B cell (primary cell): Measurements from ENCODE around the gene ESR1. TPM values are rescaled to one million over a fixed set of nuclear protein-coding genes. Genes with fewer than 3 reads are reported as not detected.

Experiments used
- ATAC-seq: fragments of 200-7000 bp; cut with Tn5 transposase; one replicate; pipeline ENCODE4 v1.10.0; 2021; ENCODE audit warnings: low read depth, mild to moderate bottlenecking, moderate number of reproducible peaks, moderate library complexity
- CTCF ChIA-PET: fragments of 350-600 bp; sonication (Branson Sonifier 250); formaldehyde crosslinking; loops from one replicate; lab custom pipeline; 2021; ENCODE audit warnings: antibody characterized with exemption, inconsistent platforms; lab: Charles Lee
- POLR2A ChIA-PET: fragments of 350-600 bp; sonication (Branson Sonifier 250); formaldehyde crosslinking; loops from one replicate; lab custom pipeline; 2021; ENCODE audit warnings: antibody characterized with exemption; lab: Charles Lee
- DNase-seq: peaks from one replicate; pipeline ENCODE4 v3.0.0; 2013
- H2AFZ ChIP-seq: 2 replicates; pipeline ENCODE4 v1.6.1; 2012; ENCODE audit warnings: mild to moderate bottlenecking, low read depth, low read length; ENCODE audit not compliant: insufficient read depth, poor library complexity, severe bottlenecking
- H3K27ac ChIP-seq, 2 donors: 1 replicate in 1 of 2; 2 replicates in 1 of 2; pipeline ENCODE4 v1.5.1; 2012 to 2013; ENCODE audit warnings: low read length in 2 of 2, mild to moderate bottlenecking in 2 of 2, moderate library complexity in 1 of 2
- H3K27me3 ChIP-seq, 4 experiments: fragments of 200-600 bp in 1 of 4; sonication (generic) in 1 of 4; replicated peaks in 1 of 4; 1 replicate in 2 of 4; 2 replicates in 2 of 4; pipeline versions ENCODE4 v1.6.1 to v1.7.0; 2013 to 2016; ENCODE audit warnings: low read length in 3 of 4, mild to moderate bottlenecking in 2 of 4, mixed read lengths in 1 of 4, moderate library complexity in 1 of 4; ENCODE audit not compliant: insufficient read depth in 4 of 4, control insufficient read depth in 3 of 4; ENCODE audit errors: control extremely low read depth in 1 of 4
- H3K36me3 ChIP-seq, 2 experiments: replicated peaks in 1 of 2; 1 replicate in 1 of 2; 2 replicates in 1 of 2; pipeline versions ENCODE4 v1.6.1 to v1.7.1; 2013; ENCODE audit warnings: low read length in 1 of 2; ENCODE audit not compliant: insufficient read depth in 2 of 2, control insufficient read depth in 1 of 2; ENCODE audit errors: control extremely low read depth in 1 of 2, extremely low read depth in 1 of 2
- H3K4me1 ChIP-seq, 2 donors: fragments of 200-600 bp in 1 of 2; sonication (generic) in 1 of 2; 1 replicate in 1 of 2; 2 replicates in 1 of 2; pipeline versions ENCODE4 v1.5.1 to v1.6.1; 2013 to 2017; ENCODE audit warnings: low read length in 2 of 2; ENCODE audit not compliant: control insufficient read depth in 2 of 2, insufficient read depth in 2 of 2
- H3K4me2 ChIP-seq: replicated peaks from 2 replicates; pipeline ENCODE3; 2012; ENCODE audit warnings: mild to moderate bottlenecking, low read depth, low read length; ENCODE audit not compliant: poor library complexity, severe bottlenecking
- H3K4me3 ChIP-seq, 5 experiments: fragments of 200-600 bp in 1 of 5; sonication (generic) in 1 of 5; 1 replicate in 3 of 5; 2 replicates in 2 of 5; pipeline versions ENCODE4 v1.5.1 to v1.7.0; 2011 to 2016; ENCODE audit warnings: low read length in 4 of 5, mild to moderate bottlenecking in 4 of 5, low read depth in 2 of 5, control low read depth in 1 of 5, moderate library complexity in 1 of 5; ENCODE audit not compliant: insufficient read depth in 1 of 5; ENCODE audit errors: control extremely low read depth in 1 of 5, extremely low read depth in 1 of 5
- H3K79me2 ChIP-seq: fragments of 200-600 bp; sonication (generic); one replicate; pipeline ENCODE4 v1.6.0; 2016; ENCODE audit warnings: low read length; ENCODE audit not compliant: control insufficient read depth, insufficient read depth
- H3K9ac ChIP-seq: fragments of 200-600 bp; sonication (generic); 2 replicates; pipeline ENCODE4 v1.6.1; 2017; ENCODE audit warnings: mild to moderate bottlenecking, low read length, moderate library complexity
- H3K9me3 ChIP-seq, 3 donors: one replicate each; pipeline versions ENCODE4 v1.6.1 to v1.7.1; 2013; ENCODE audit warnings: low read length in 2 of 3; ENCODE audit not compliant: control insufficient read depth in 2 of 3, insufficient read depth in 1 of 3; ENCODE audit errors: control extremely low read depth in 1 of 3
- H4K20me1 ChIP-seq: 2 replicates; pipeline ENCODE4 v1.6.0; 2012; ENCODE audit warnings: mild to moderate bottlenecking, low read length; ENCODE audit not compliant: insufficient read depth, control insufficient read depth, poor library complexity, severe bottlenecking
- H3K27ac Mint-ChIP-seq: one replicate; pipeline ENCODE4 v1.8.0; 2021; ENCODE audit warnings: mixed read lengths
- H3K27me3 Mint-ChIP-seq: one replicate; pipeline ENCODE4 v1.8.0; 2021; ENCODE audit warnings: mixed read lengths
- H3K4me1 Mint-ChIP-seq: one replicate; pipeline ENCODE4 v1.8.0; 2021; ENCODE audit warnings: mixed read lengths
- H3K4me3 Mint-ChIP-seq: one replicate; pipeline ENCODE4 v1.8.0; 2021; ENCODE audit warnings: mixed read lengths
- H3K9me3 Mint-ChIP-seq: one replicate; pipeline ENCODE4 v1.8.0; 2022; ENCODE audit warnings: mixed read lengths; ENCODE audit not compliant: insufficient read depth
- EZH2 ChIP-seq: IDR thresholded peaks from 2 replicates; pipeline ENCODE4 v1.6.1; 2012; ENCODE audit warnings: borderline replicate concordance, low read depth, mild to moderate bottlenecking, moderate library complexity, low read length; ENCODE audit not compliant: insufficient read depth, poor library complexity, severe bottlenecking
- WGBS: methylation state at CpG from one replicate; pipeline ENCODE4 v1.1.5; 2013; ENCODE audit warnings: missing lambda C conversion rate; ENCODE audit not compliant: insufficient coverage; 5-methylcytosine and 5-hydroxymethylcytosine counted together
- intact Hi-C: fragments of 100-400 bp; cut with micrococcal nuclease; formaldehyde crosslinking; loops from one replicate; pipeline ENCODE4 v1.10.0; 2022
- polyA plus RNA-seq: library from polyadenylated mRNA; depleted of rRNA; stranded (reverse); fragments of >200 nt; gene quantifications from 2 replicates; pipeline ENCODE4 v1.2.3, GENCODE V29; 2012
- total RNA-seq, 2 donors: library from RNA; stranded (reverse); fragments of 120-200 nt in 1 of 2; gene quantifications; 1 replicate in 1 of 2; 2 replicates in 1 of 2; pipeline versions ENCODE4 v1.2.3 to v1.2.4, GENCODE V29; 2013 to 2022
- TF ChIP-seq, protein P1 (sequence below): fragments of 200-600 bp; IDR thresholded peaks from one replicate; pipeline ENCODE4 v1.8.0; 2022; ENCODE audit warnings: antibody characterized with exemption, mild to moderate bottlenecking

ESR1 gene
- total and polyA plus RNA-seq, 2 donors (not counting 1 experiment from before 2014, with no cell fraction given), result 0.46 to 5.9 TPM

DNA sequence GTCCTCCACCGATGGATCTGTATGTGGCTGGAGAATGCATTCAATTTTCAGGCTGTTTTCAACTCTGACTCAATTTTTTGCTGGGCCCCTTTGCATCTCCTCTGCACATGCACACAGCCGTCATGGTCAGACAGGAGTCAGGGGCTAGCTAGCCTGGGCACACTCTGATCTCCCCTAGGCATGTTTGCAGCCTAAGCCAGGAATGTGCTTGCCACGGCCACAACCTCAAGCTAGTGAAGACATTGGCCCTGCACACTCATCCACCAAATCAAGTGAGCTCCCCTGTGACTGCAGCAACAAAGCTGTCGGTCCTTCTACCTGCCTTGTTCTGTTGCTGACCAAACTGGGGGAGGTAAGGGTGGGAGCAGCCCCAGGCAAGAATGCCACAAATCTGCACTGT, 300.5 kb downstream of the ESR1 start:
- Histone ChIP-seq H3K9me3 (no peaks in the 10 kb centered on the region), H3K4me2 (no peak overlapping the region), H3K4me1 (no peaks in the 10 kb centered on the region), H3K36me3 (no peaks in the 10 kb centered on the region), H3K4me3 (no peak overlapping the region), H3K27me3 (no peaks in the 10 kb centered on the region), H3K9ac (no peak overlapping the region), H2AFZ (no peak overlapping the region), H3K27ac (no peak overlapping the region), H4K20me1 (no peaks in the 10 kb centered on the region), H3K79me2 (no peaks in the 10 kb centered on the region)
- DNase-seq (no peak), ATAC-seq (no peak)
- 92% methylated on average over 4 of the region's 4 CpGs for WGBS
- no peak overlapping the region for H3K27ac Mint-ChIP-seq
- intact Hi-C loops, result no loop called here
- no peaks in the 10 kb centered on the region for H3K4me1 Mint-ChIP-seq
- no peaks in the 10 kb centered on the region for H3K27me3 Mint-ChIP-seq
- no peak overlapping the region for H3K4me3 Mint-ChIP-seq
- ChIA-PET POLR2A (interaction anchor here (0.6 kb wide), 1 partner anchor 13 kb away, joined by 3 read pairs; no protein-coding TSS in a partner anchor), CTCF (no interaction called here)
- TF ChIP-seq EZH2, result no peak
- TF ChIP-seq, protein P1, sequence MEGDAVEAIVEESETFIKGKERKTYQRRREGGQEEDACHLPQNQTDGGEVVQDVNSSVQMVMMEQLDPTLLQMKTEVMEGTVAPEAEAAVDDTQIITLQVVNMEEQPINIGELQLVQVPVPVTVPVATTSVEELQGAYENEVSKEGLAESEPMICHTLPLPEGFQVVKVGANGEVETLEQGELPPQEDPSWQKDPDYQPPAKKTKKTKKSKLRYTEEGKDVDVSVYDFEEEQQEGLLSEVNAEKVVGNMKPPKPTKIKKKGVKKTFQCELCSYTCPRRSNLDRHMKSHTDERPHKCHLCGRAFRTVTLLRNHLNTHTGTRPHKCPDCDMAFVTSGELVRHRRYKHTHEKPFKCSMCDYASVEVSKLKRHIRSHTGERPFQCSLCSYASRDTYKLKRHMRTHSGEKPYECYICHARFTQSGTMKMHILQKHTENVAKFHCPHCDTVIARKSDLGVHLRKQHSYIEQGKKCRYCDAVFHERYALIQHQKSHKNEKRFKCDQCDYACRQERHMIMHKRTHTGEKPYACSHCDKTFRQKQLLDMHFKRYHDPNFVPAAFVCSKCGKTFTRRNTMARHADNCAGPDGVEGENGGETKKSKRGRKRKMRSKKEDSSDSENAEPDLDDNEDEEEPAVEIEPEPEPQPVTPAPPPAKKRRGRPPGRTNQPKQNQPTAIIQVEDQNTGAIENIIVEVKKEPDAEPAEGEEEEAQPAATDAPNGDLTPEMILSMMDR, result no peak
- no peaks in the 10 kb centered on the region for H3K9me3 Mint-ChIP-seq

DNA sequence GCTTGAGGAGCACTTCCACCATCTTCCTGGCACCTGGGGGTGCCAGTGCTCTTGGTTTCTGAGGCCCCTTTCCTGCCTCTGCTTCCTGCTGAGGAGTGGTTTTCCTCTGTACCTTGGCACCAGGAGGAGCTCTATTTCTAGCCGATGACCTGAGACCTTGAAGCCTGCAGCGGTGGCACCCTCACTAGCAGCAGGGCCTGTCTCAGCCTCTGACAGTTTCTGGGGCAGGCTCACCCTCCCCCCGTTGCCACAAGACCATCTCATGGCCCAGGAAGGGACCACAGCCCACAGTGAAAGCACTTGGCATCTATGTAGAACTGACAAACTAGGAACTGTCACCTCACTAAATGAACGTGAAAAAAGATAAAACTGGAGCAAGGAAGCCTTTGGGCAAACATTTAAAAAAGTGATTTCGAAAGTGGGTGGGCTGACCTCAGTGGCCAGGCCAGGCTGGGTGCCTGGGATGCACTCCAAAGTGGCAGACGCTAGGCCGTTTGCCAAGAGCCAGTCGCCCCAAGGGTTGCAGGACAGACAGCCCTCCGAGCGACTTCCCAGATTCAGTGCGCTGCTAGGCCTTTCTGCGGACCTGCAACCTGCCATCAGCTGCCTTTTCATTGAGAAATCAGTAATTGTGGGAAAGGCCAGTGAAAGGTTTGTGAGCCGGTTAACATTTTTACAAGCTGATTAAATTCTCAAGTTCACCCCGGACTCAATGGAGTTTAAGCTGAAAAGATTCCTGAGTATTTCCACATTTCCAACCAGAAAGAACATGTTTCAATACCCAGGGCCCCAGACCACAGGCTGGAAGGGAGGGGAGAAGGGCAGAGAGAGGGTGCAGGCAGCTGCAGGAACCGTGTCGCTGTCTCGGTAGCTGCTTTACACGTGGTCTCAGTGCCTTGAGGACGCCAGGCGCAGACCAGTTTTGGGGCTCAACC, 303.7 kb downstream of the ESR1 start:
- Mint-ChIP-seq H3K9me3 (no peaks in the 10 kb centered on the region), H3K27ac (no peak overlapping the region), H3K4me1 (no peaks in the 10 kb centered on the region), H3K27me3 (no peaks in the 10 kb centered on the region), H3K4me3 (no peak overlapping the region)
- Histone ChIP-seq H3K9me3 (no peaks in the 10 kb centered on the region), H3K27ac (no peak overlapping the region), H3K4me3 (no peak overlapping the region), H2AFZ (no peak overlapping the region), H3K36me3 (no peaks in the 10 kb centered on the region), H3K27me3 (no peaks in the 10 kb centered on the region), H3K4me2 (no peak overlapping the region), H3K4me1 (no peaks in the 10 kb centered on the region), H4K20me1 (no peaks in the 10 kb centered on the region), H3K79me2 (no peaks in the 10 kb centered on the region), H3K9ac (no peak overlapping the region)
- 70% methylated on average over 16 of the region's 20 CpGs for WGBS
- DNase-seq (no peak), ATAC-seq (no peak)
- ChIA-PET CTCF (interaction anchor here (0.6 kb wide), 1 partner anchor 10 kb away, joined by 3 read pairs; no protein-coding TSS in a partner anchor), POLR2A (no interaction called here)
- TF ChIP-seq, protein P1, result no peak
- no peak for TF ChIP-seq EZH2
- intact Hi-C loops, result no loop called here
